IMR-90 (cell line): ENCODE data around the gene CTPS1. TPM values are rescaled to one million over a fixed set of nuclear protein-coding genes. Genes with fewer than 3 reads are reported as not detected.

Experiments used
- ATAC-seq: fragments of 200-7000 bp; cut with Tn5 transposase; 2 replicates; pipeline ENCODE4 v1.9.1; 2020; ENCODE audit warnings: low read depth, mild to moderate bottlenecking, moderate library complexity
- BruUV-seq: library from RNA; stranded (reverse); fragments of 400-500 nt; replicated peaks from 2 replicates; lab custom pipeline; 2021; lab: Mats Ljungman, UMichigan
- CTCF ChIA-PET: fragments of 300-600 bp; formaldehyde crosslinking; extraction: SDS; loops from one replicate; lab custom pipeline; 2021; ENCODE audit warnings: antibody characterized with exemption; lab: Yijun Ruan, JAX
- POLR2A ChIA-PET: fragments of 300-600 bp; sonication (Branson Sonifier 250); formaldehyde crosslinking; loops from one replicate; lab custom pipeline; 2022; ENCODE audit warnings: antibody characterized with exemption; ENCODE audit not compliant: unreplicated experiment; lab: Charles Lee
- DNase-seq: peaks from one replicate; pipeline ENCODE4 v3.0.0; 2013
- H2AFZ ChIP-seq: replicated peaks from 2 replicates; pipeline ENCODE3; 2013; ENCODE audit warnings: low read length, mild to moderate bottlenecking; ENCODE audit not compliant: poor library complexity
- H2AK5ac ChIP-seq: 2 replicates; pipeline ENCODE4 v1.6.1; 2013; ENCODE audit warnings: low read depth, low read length, inconsistent platforms
- H2AK9ac ChIP-seq: replicated peaks from 2 replicates; pipeline ENCODE3; 2013; ENCODE audit warnings: mild to moderate bottlenecking, low read depth, low read length, moderate library complexity; ENCODE audit not compliant: poor library complexity
- H2BK120ac ChIP-seq: 2 replicates; pipeline ENCODE4 v1.6.1; 2013; ENCODE audit warnings: low read depth, low read length, inconsistent platforms
- H2BK15ac ChIP-seq: 3 replicates; pipeline ENCODE4 v1.6.1; 2013; ENCODE audit warnings: low read depth, low read length, inconsistent platforms
- H2BK20ac ChIP-seq: 2 replicates; pipeline ENCODE4 v1.6.1; 2013; ENCODE audit warnings: low read depth, mild to moderate bottlenecking, inconsistent platforms, low read length, moderate library complexity
- H2BK5ac ChIP-seq: 2 replicates; pipeline ENCODE4 v1.6.1; 2013; ENCODE audit warnings: mild to moderate bottlenecking, low read depth, low read length, inconsistent platforms; ENCODE audit not compliant: poor library complexity, severe bottlenecking
- H3K14ac ChIP-seq: replicated peaks from 2 replicates; pipeline ENCODE4 v1.6.1; 2013; ENCODE audit warnings: low read depth, low read length, inconsistent platforms
- H3K18ac ChIP-seq: 2 replicates; pipeline ENCODE4 v1.6.1; 2013; ENCODE audit warnings: low read depth, low read length, control low read depth
- H3K23ac ChIP-seq: 2 replicates; pipeline ENCODE4 v1.6.1; 2013; ENCODE audit warnings: low read depth, low read length, inconsistent platforms
- H3K27ac ChIP-seq: 2 replicates; pipeline ENCODE4 v1.5.1; 2013; ENCODE audit warnings: mild to moderate bottlenecking, control low read depth, low read length; ENCODE audit not compliant: insufficient read depth
- H3K27me3 ChIP-seq: 2 replicates; pipeline ENCODE4 v1.6.1; 2013; ENCODE audit warnings: low read length; ENCODE audit not compliant: control insufficient read depth, insufficient read depth
- H3K36me3 ChIP-seq: 2 replicates; pipeline ENCODE4 v1.6.1; 2013; ENCODE audit warnings: low read length, mixed read lengths; ENCODE audit not compliant: control insufficient read depth, insufficient read depth
- H3K4ac ChIP-seq: 2 replicates; pipeline ENCODE4 v1.6.1; 2013; ENCODE audit warnings: low read depth, low read length, inconsistent platforms
- H3K4me1 ChIP-seq: 2 replicates; pipeline ENCODE4 v1.6.1; 2013; ENCODE audit warnings: low read length, mixed read lengths; ENCODE audit not compliant: control insufficient read depth, insufficient read depth
- H3K4me2 ChIP-seq: 2 replicates; pipeline ENCODE4 v1.6.1; 2013; ENCODE audit warnings: low read depth, mild to moderate bottlenecking, control low read depth, low read length, moderate library complexity
- H3K4me3 ChIP-seq: 2 replicates; pipeline ENCODE4 v1.5.1; 2013; ENCODE audit warnings: low read depth, mild to moderate bottlenecking, control low read depth, low read length, moderate library complexity; ENCODE audit not compliant: insufficient read depth
- H3K56ac ChIP-seq: 2 replicates; pipeline ENCODE4 v1.6.1; 2013; ENCODE audit warnings: low read length, inconsistent platforms; ENCODE audit not compliant: insufficient read depth; ENCODE audit errors: extremely low read depth
- H3K79me1 ChIP-seq, 2 experiments: 2 replicates each; pipeline ENCODE4 v1.6.1; 2013; ENCODE audit warnings: low read length in 2 of 2, inconsistent platforms in 1 of 2, low read depth in 1 of 2
- H3K9ac ChIP-seq: 2 replicates; pipeline ENCODE4 v1.6.1; 2013; ENCODE audit warnings: low read depth, low read length, control low read depth
- H3K9me1 ChIP-seq: 2 replicates; pipeline ENCODE4 v1.6.1; 2013; ENCODE audit warnings: low read length, inconsistent platforms; ENCODE audit not compliant: insufficient read depth
- H3K9me3 ChIP-seq: 2 replicates; pipeline ENCODE4 v1.6.1; 2013; ENCODE audit warnings: low read length; ENCODE audit not compliant: control insufficient read depth, insufficient read depth
- H4K20me1 ChIP-seq: 2 replicates; pipeline ENCODE4 v1.6.1; 2013; ENCODE audit warnings: low read length, inconsistent platforms; ENCODE audit not compliant: insufficient read depth
- H4K5ac ChIP-seq: 2 replicates; pipeline ENCODE4 v1.6.1; 2013; ENCODE audit warnings: mild to moderate bottlenecking, low read depth, low read length, control low read depth
- H4K8ac ChIP-seq, 2 experiments: 2 replicates each; pipeline ENCODE4 v1.6.1; 2013; ENCODE audit warnings: low read depth in 2 of 2, low read length in 2 of 2, control low read depth in 1 of 2, inconsistent platforms in 1 of 2
- H4K91ac ChIP-seq: 2 replicates; pipeline ENCODE4 v1.6.1; 2013; ENCODE audit warnings: low read depth, low read length, inconsistent platforms; ENCODE audit not compliant: insufficient read depth
- CEBPB ChIP-seq: IDR thresholded peaks from 2 replicates; pipeline ENCODE4 v1.6.1; 2012; ENCODE audit warnings: low read depth, low read length, improper control_type of control experiment
- FOS ChIP-seq: fragments of 150-350 bp; IDR thresholded peaks from 2 replicates; pipeline ENCODE4 v1.6.1; 2016; ENCODE audit warnings: low read depth, low read length
- WGBS, 2 experiments: methylation state at CpG; one replicate each; pipeline versions ENCODE4 v1.1.5 to v1.1.7; 2013; ENCODE audit warnings: missing lambda C conversion rate in 2 of 2; ENCODE audit not compliant: insufficient read length in 1 of 2; ENCODE audit errors: extremely low coverage in 2 of 2; 5-methylcytosine and 5-hydroxymethylcytosine counted together
- dilution Hi-C: fragments of 300-500 bp; cut with HindIII; formaldehyde crosslinking; loops from one replicate; pipeline ENCODE4 v1.14.3; 2018; ENCODE audit warnings: low sequenced_read_pairs; ENCODE audit not compliant: unreplicated experiment
- in situ Hi-C: fragments of 300-500 bp; cut with MboI; formaldehyde crosslinking; loops from 3 replicates; pipeline ENCODE4 v1.14.3; 2019; ENCODE audit warnings: low sequenced_read_pairs, inconsistent platforms, mixed read lengths
- intact Hi-C: fragments of 100-400 bp; cut with micrococcal nuclease; formaldehyde crosslinking; loops from 2 replicates; pipeline ENCODE4 v1.10.0; 2022
- polyA plus RNA-seq, 3 experiments: library from polyadenylated mRNA; depleted of rRNA; stranded (reverse); fragments of >200 nt; gene quantifications; 2 replicates each; pipeline ENCODE4 v1.2.3, GENCODE V29; 2012; ENCODE audit warnings: low replicate concordance in 1 of 3
- total RNA-seq: library from RNA; depleted of rRNA; stranded (reverse); fragments of >200 nt; gene quantifications from 2 replicates; pipeline ENCODE4 v1.2.3, GENCODE V29; 2012

Gene CTPS1
- total and polyA plus RNA-seq, 2 of the 4 experiments (the other 2 are of a cell fraction), result 40.4 to 41.0 TPM

DNA sequence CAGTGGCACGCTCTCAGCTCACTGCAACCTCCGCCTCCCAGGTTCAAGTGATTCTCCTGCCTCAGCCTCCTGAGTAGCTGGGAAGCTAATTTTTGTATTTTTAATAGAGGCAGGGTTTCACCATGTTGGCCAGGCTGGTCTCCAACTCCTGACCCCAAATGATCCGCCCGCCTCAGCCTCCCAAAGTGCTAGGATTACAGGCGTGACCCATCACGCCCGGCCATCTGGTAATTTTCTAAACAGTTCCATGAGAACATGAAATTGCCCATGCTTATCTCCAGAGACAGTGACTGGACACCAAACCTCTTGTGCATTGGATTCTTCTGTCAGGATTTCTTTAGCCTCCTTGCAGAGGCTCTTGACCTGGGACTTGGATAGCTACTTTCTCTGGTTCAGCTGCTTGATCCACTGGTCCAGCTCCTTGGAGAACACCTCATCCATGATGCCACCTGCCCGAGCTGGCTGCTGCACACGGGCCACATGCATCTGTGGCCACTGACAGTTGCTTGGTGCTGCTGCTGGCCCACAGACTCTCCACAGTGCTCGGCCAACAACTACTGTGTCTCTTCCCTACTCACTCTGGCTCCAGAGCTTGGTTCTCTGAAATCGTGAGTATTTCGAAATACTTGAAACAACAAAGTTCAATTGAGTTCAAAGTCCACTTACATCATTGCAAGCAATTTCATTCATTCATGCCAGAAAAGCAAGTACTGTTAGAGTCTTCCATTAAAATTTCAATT, 40.0 kb upstream of the CTPS1 start:
- H3K27ac ChIP-seq, result peak overlapping the region; percentile 68; the same call in 1 of the 2 replicates
- dilution Hi-C loops (no loop called here), in situ Hi-C loops (no loop called here), intact Hi-C loops (no loop called here)
- BruUV-seq, result no TSS peak
- peak; percentile 90 for TF ChIP-seq CEBPB
- TF ChIP-seq FOS, result no peak
- no peak overlapping the region for H2AK9ac ChIP-seq
- no peak overlapping the region for H3K56ac ChIP-seq
- ATAC-seq, result no peak
- no peaks in the 10 kb centered on the region for H3K79me1 ChIP-seq
- no peak overlapping the region for H2AK5ac ChIP-seq
- peak overlapping the region; percentile 54 for H3K4me2 ChIP-seq
- no peak overlapping the region for H3K14ac ChIP-seq
- H4K20me1 ChIP-seq, result no peaks in the 10 kb centered on the region
- H3K9me3 ChIP-seq, result no peaks in the 10 kb centered on the region
- peak overlapping the region; percentile 5; the same call in 1 of the 2 replicates for H2BK20ac ChIP-seq
- H2BK5ac ChIP-seq, result no peak overlapping the region
- POLR2A ChIA-PET, result no interaction called here
- H4K8ac ChIP-seq, result no peak overlapping the region
- no peak overlapping the region; the same call in 1 of the 2 replicates for H3K18ac ChIP-seq
- no peak overlapping the region for H3K4me3 ChIP-seq
- no peak overlapping the region for H2BK120ac ChIP-seq
- H2BK15ac ChIP-seq, result no peak overlapping the region
- H3K4ac ChIP-seq, result no peak overlapping the region
- CTCF ChIA-PET, result interaction anchor here (0.6 to 1.7 kb wide), 3 partner anchors 9 to 180 kb away, joined by 3 to 7 read pairs (median 4); no protein-coding TSS in a partner anchor
- no peak overlapping the region for H3K23ac ChIP-seq
- DNase-seq, result peak; percentile 70
- no peak overlapping the region for H2AFZ ChIP-seq
- no peaks in the 10 kb centered on the region for H3K27me3 ChIP-seq
- peaks cover 11% of the 10 kb centered on the region for H3K4me1 ChIP-seq
- peak overlapping the region; percentile 83; the same call in 1 of the 2 replicates for H4K5ac ChIP-seq
- H3K9me1 ChIP-seq, result peaks cover 4% of the 10 kb centered on the region; the same call in 1 of the 2 replicates
- WGBS, 2 experiments, result 67% methylated on average over 8 of the region's 12 CpGs; no CpG with 5 or more reads in 1 of the 2 experiments
- H3K36me3 ChIP-seq, result no peaks in the 10 kb centered on the region
- no peak overlapping the region for H3K9ac ChIP-seq
- H4K91ac ChIP-seq, result peak overlapping the region; percentile 14; the same call in 1 of the 2 replicates
